CD4-positive, alpha-beta T cell treated with Interleukin-1 beta for 1 hour (primary cell): ENCODE data around the gene NR4A2.

Experiments
- DNase-seq, 2 donors: peaks; one replicate each; pipeline ENCODE4 v3.0.0-alpha.2; 2020 to 2022

NR4A2 gene

DNA sequence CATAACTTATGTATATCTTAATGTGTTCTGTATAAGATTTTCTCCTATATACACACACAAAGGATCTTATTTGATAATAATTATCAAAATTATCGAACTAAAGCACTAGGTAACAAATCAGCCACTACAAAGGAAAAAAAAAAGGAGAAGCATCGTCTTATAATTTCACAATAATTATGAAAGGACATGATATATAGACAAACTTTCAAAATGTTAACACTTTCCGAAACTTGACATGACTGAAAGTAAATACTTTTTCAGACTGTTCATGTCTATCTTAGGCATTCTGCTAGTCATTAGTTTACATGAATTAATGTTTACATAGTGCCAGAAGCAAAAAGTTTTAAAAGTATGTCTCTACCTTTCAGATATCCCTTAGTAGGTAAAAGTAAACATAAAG is 7.3 kb upstream of the NR4A2 start:
- no peak for DNase-seq

DNA sequence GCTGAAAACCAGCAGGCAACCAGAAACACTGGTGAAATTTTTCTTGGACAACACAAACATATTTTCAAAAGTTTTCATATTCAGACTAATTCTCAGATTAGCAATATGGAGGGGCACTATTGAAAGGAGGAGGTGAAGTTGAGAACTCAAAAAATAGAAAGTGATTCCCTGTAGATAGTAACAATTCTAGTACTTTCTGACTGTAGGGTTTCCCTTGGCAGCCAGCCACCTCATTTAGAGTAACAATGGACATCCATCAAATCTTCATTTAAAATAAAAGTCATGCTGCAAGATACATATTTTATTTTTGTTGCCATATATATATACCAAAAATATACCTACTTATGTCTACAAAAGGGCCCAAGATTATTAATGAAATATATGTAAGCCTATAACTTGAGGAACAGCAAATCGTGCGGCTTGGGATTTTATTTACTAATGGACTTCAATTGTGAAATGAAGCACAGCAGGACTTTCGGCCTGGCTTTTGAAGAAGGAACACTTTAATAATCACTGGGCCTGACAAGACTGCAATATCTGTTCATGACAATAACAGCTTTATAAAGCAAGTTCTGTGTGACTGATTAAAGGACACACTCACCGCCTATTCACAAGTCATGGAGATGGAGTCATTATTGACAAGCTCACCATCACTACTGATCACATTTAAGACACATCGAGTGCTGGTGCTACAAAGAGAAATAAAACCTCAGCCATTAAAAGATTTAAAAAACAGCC is 6.8 kb upstream of the NR4A2 start:
- no peak for DNase-seq

GRCh38 chr2:156338578-156338977 is 6.1 kb upstream of the NR4A2 start:
- no peak for DNase-seq

GRCh38 chr2:156334496-156335478 is 2.3 kb upstream of the NR4A2 start:
- peak; percentile 87 to 89 for DNase-seq

DNA sequence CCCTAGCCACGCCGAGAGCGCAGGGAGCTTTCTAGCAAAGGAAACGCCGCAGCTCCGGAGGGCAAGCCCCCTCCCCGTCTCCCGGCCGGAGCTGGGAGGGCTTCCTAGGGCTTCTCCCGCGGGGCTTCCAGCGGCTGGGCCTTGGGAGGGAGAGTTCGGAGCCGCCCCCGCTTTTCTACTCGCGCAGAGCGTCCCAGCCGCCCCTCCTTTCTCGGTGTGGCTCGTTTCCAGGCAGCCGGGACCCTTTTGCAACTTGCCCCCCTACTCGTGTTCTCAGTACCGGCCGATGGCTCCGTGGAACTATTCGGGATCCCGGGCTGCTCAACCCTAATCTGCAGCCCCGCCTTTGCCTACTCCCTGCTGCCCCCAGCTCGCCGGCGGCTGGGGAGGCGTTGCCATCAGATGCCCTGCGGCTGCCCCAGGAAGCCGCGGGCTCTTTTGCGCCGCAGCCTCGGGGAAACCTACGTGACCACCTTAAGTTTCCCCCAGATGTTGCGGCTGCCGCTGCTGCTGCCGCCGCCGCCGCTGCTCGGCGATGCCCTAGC is 1.5 kb upstream of the NR4A2 start:
- DNase-seq, result no peak

DNA sequence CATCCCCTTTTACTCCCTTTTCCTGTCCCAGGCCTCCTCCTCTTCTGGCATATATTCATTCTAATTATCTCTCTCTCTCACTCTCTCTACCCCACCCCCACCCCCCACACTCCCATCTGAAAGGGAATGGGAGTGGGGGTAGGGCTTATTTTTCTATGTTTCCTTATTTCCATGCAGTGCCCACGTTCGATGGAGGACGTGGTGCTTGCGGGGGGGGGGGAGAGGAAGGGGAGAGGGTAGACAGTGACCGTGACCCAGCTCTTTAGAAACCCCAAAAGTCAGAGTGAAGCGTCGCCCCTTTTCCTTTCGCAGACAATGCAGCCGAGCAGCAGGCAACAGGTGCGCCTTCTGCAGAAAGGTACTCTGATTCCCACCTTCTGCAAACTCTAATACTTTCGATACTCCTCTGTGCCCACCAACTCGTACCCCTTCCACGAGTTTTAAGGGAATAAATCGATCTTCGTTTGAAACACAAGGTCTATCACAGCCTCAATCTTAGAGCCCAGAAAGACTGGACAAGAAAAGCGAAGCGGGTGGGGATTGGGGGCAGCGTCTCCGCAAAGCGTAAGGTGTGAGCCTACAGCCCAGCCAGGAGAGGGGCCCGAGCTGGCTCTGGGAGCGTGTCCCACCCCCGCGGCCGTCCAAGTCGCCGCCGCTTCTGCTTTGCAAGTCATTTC is 891 bp upstream of the NR4A2 start:
- peak in 1 of 2 donors; percentile 63 for DNase-seq

DNA sequence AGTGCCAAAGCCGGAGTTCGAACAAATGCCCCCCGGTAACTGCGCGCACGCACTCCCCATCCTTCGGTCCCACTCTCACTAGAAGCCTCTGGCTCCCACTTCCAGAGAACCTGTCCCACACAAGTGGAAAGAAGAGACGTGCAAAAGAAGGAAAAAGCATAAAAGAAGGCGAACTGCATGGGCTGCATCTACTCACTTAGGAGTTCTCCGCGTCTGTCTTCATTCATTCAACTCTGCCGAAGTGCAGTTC is 312 bp downstream of the NR4A2 start:
- DNase-seq, result no peak

DNA sequence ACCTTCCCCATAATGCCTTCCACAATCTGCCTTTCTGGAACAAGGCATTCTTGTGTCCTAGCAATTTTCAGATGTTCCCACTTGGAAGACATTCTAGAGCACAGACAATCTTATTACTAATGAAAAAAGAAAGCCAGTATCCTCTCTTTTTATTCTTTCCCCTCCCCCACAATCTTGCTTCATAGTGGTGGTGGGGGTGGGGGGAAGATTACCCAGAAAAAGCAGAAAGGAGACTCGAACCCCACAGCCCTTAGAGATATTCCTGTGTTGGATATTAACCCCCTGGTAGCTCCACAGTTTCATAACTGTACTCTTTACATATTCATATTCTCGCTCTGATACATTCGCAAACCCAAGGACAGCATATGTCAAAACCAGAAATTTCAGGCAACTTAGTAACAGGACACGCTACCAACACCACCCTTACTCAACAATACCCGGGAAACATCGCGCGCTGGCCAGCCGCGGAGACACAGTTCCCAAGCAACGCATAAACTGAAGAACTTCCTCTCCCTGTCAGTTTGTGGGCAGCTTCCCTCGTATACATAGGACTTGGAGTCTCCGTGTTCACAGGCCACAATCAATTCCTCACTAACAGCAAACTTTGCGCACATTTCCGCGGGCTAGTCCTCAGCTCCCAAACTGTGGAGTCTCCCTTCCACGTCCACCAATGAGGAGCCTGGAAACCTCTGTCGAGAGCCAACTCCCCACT is 793 bp downstream of the NR4A2 start:
- DNase-seq, result peak; percentile 54 to 71

DNA sequence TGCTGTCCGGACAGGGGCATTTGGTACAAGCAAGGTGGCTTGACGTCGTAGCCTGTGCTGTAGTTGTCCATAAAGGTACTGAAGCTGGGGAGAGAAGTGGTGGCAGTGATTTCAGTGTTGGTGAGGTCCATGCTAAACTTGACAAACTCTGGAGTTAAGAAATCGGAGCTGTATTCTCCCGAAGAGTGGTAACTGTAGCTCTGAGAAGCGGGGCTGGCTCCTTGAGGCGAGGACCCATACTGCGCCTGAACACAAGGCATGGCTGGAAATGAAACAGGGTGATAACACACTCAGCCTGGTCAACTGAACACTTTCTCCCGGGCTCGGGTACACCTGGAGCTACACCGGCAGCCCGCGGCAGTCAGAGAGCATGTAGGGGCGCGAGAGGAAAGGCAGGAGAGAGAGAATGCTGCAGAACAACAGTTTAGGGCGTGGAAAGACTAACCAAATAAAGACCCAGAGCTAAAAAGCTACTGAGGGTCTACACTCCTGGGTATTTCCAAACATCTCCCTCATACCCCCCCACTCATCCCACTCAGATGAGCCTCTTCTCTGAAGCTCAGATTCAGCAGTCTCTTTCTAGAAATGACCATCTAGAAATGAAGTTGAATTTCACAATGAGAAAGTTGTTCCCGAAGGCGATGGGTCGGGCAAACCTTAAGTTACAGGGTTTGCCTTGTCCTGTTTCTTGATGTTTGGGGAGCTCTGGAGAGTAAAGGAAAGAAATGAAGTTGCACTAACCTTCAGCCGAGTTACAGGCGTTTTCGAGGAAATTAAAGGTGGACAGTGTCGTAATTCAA is 2.4 kb downstream of the NR4A2 start:
- DNase-seq, result peak in 1 of 2 donors; percentile 4

GRCh38 chr2:156329031-156329926 is 3.2 kb downstream of the NR4A2 start:
- peak in 1 of 2 donors; percentile 29 for DNase-seq

DNA sequence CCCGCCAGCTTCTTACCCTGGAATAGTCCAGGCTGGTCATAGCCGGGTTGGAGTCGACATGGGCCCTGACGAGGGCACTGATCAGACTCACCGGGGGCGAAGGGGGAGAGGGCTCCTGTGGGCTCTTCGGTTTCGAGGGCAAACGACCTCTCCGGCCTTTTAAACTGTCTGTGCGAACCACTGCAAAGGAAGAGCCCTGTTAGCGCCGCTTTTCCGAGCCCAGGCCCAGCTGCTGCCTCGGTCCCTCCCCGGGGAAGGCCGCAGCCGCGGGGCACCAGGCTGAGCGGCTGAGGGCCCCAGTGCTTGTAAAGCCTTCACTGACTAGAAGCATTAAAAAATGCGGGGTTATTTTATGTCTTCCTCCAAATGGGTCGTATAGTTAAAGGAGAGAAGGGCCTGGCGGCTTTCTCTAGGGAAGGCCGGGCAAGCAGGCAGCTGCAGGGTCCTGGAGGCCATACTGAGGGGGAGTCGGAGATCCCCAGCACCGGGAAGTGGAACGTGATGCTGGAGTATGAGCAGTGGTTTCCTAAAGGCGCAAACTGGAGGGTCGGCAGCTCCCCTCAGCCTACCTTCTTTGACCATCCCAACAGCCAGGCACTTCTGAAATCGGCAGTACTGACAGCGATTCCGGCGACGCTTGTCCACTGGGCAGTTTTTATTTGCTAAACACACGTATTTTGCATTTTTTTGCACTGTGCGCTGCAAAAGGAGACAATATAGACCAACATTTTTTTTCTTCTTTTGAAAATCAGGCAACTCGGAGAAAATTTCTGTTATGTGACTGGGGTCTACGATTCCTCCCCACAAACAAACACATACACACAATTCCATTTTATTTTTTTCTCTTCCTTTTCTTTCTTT is 4.5 kb downstream of the NR4A2 start:
- peak in 1 of 2 donors; percentile 22 for DNase-seq

GRCh38 chr2:156326526-156327095 is 5.9 kb downstream of the NR4A2 start:
- DNase-seq, result no peak

GRCh38 chr2:156325688-156326525 is 6.6 kb downstream of the NR4A2 start:
- DNase-seq, result no peak

GRCh38 chr2:156323754-156324153 is 8.8 kb downstream of the NR4A2 start:
- no peak for DNase-seq

GRCh38 chr2:156322686-156323231 is 9.8 kb downstream of the NR4A2 start:
- DNase-seq, result peak in 1 of 2 donors; percentile 20

GRCh38 chr2:156322051-156322685 is 10.4 kb downstream of the NR4A2 start:
- peak in 1 of 2 donors; percentile 42 for DNase-seq

GRCh38 chr2:156321243-156321904 is 11.1 kb downstream of the NR4A2 start:
- DNase-seq, result peak in 1 of 2 donors; percentile 38
